GM12874 (cell line): ENCODE results near the gene TOR1AIP2.

ENCODE experiments used
- CTCF ChIP-seq: IDR thresholded peaks from 2 replicates; pipeline ENCODE4 v1.5.1; 2011; ENCODE audit warnings: low read depth, mild to moderate bottlenecking, control low read depth, low read length, moderate library complexity; ENCODE audit not compliant: insufficient read depth

TOR1AIP2 gene

GRCh38 chr1:179831225-179831624, 46.4 kb downstream of the TOR1AIP2 start:
- no peak for TF ChIP-seq CTCF

GRCh38 chr1:179828554-179829110, 49.0 kb downstream of the TOR1AIP2 start:
- no peak for TF ChIP-seq CTCF

- no peak for TF ChIP-seq CTCF
These were observed 50.9 kb downstream of the TOR1AIP2 start for GRCh38 chr1:179826626-179827280.

- no peak for TF ChIP-seq CTCF
These were observed 51.7 kb downstream of the TOR1AIP2 start for GRCh38 chr1:179825798-179826460.

- TF ChIP-seq CTCF: no peak
These were observed 52.4 kb downstream of the TOR1AIP2 start for GRCh38 chr1:179825206-179825605.

GRCh38 chr1:179824265-179824664, 53.3 kb downstream of the TOR1AIP2 start:
- no peak for TF ChIP-seq CTCF

GRCh38 chr1:179823693-179824092, 53.9 kb downstream of the TOR1AIP2 start:
- TF ChIP-seq CTCF: no peak
